Uterus (tissue), 2 donors: ENCODE measurements around the gene FLNB.

Experiments used
- CTCF ChIP-seq, 4 experiments: fragments of 200-600 bp in 2 of 4; fragments of 450-650 bp in 2 of 4; sonication (generic) in 2 of 4; IDR thresholded peaks; one replicate each; pipeline ENCODE4 v1.5.1; 2016 to 2019; ENCODE audit warnings: antibody characterized with exemption in 4 of 4, mild to moderate bottlenecking in 2 of 4, moderate library complexity in 1 of 4
- POLR2A ChIP-seq, 2 donors: fragments of 450-650 bp; IDR thresholded peaks; one replicate each; pipeline ENCODE4 v1.6.1; 2016; ENCODE audit warnings: antibody characterized with exemption in 2 of 2, mild to moderate bottlenecking in 1 of 2, moderate library complexity in 1 of 2

GRCh38 chr3:58106061-58106460 lies 97.8 kb downstream of the FLNB start:
- TF ChIP-seq CTCF (IDR thresholded peaks at IDR 0.05), result no peak
- no peak for TF ChIP-seq POLR2A (IDR thresholded peaks at IDR 0.05)
